ENCODE measurements around the gene ZNF587. TPM values are rescaled to one million over a fixed set of nuclear protein-coding genes. Genes with fewer than 3 reads are reported as not detected.
A peak's percentile ranks its signal among the peaks of the same experiment; 100 is the strongest.
"Not testable (repeated sequence)": the region's sequence is repeated elsewhere in the genome, so short reads cannot be mapped to it uniquely, and the experiment has no call there.

The ZNF587 gene
- total and polyA plus RNA-seq, 10 donors, result 3.9 to 46.5 (median 33.9) TPM

GRCh38 chr19:57867868-57868492, 18.3 kb downstream of the ZNF587 start:
- H3K4me3 ChIP-seq, result no peak overlapping the region
- no peak for TF ChIP-seq CTCF (IDR thresholded peaks at IDR 0.05 in 8 of 11, conservative IDR thresholded peaks at IDR 0.05 in 3 of 11)
- TF ChIP-seq POLR2A (IDR thresholded peaks at IDR 0.05), result no peak
- peak in 1 of 3 donors; percentile 30 for TF ChIP-seq POLR2AphosphoS5 (IDR thresholded peaks at IDR 0.05)
- H3K9me3 ChIP-seq, result peaks cover 24 to 99% (median 92%) of the 10 kb centered on the region in 8 donors
- no peaks in the 10 kb centered on the region for H3K4me1 ChIP-seq
- H3K27me3 ChIP-seq (replicated peaks in 1 of 7), result no peaks in the 10 kb centered on the region
- intact Hi-C loops (cut with DNase I; ENCODE audit: low total_unique reads), result no loop called here
- H3K36me3 ChIP-seq, result peaks cover 23 to 83% (median 56%) of the 10 kb centered on the region in 6 donors
- H3K27ac ChIP-seq, result no peak overlapping the region
- WGBS, 5 donors, result 97 to 98% (median 97%) methylated on average over 6 to 7 of the region's 7 CpGs
- no peak for DNase-seq

- Histone ChIP-seq H3K36me3 (peaks cover 27 to 83% (median 58%) of the 10 kb centered on the region in 6 donors), H3K9me3 (peaks cover 35 to 100% (median 100%) of the 10 kb centered on the region in 8 donors)
- H3K27me3 ChIP-seq (replicated peaks in 1 of 7); H3K27ac ChIP-seq; intact Hi-C loops (cut with DNase I; ENCODE audit: low total_unique reads); H3K4me1 ChIP-seq; DNase-seq; H3K4me3 ChIP-seq: not testable (repeated sequence)
- peak in 1 of 3 donors; percentile 29 for TF ChIP-seq POLR2AphosphoS5 (IDR thresholded peaks at IDR 0.05)
- WGBS, 5 donors, result 95 to 100% (median 98%) methylated on average over 6 of the region's 6 CpGs
Measured at GRCh38 chr19:57869655-57870054, 20.0 kb downstream of the ZNF587 start.

GRCh38 chr19:57870225-57870624, 20.6 kb downstream of the ZNF587 start:
- TF ChIP-seq POLR2A (IDR thresholded peaks at IDR 0.05), result no peak
- no peak for TF ChIP-seq CTCF (IDR thresholded peaks at IDR 0.05 in 8 of 11, conservative IDR thresholded peaks at IDR 0.05 in 3 of 11)
- TF ChIP-seq POLR2AphosphoS5 (IDR thresholded peaks at IDR 0.05), result no peak
- 91 to 96% (median 91%) methylated on average over 2 of the region's 2 CpGs for whole genome bisulfite sequencing, 5 donors
- no peak for DNase-seq

GRCh38 chr19:57872450-57872849, 22.8 kb downstream of the ZNF587 start:
- peaks cover 10 to 83% (median 52%) of the 10 kb centered on the region in 6 donors for H3K36me3 ChIP-seq

More at GRCh38 chr19:57870225-57870624, 20.6 kb downstream of the ZNF587 start:
- no peaks in the 10 kb centered on the region for H3K4me1 ChIP-seq
- H3K36me3 ChIP-seq, result peaks cover 25 to 83% (median 55%) of the 10 kb centered on the region in 6 donors
- no peak overlapping the region for H3K27ac ChIP-seq
- no peaks in the 10 kb centered on the region for H3K27me3 ChIP-seq (replicated peaks in 1 of 7)
- intact Hi-C loops (cut with DNase I; ENCODE audit: low total_unique reads), result no loop called here
- no peak overlapping the region for H3K4me3 ChIP-seq
- peaks cover 35 to 99% (median 98%) of the 10 kb centered on the region in 8 donors for H3K9me3 ChIP-seq

GRCh38 chr19:57873883-57874799, 24.5 kb downstream of the ZNF587 start:
- H3K4me1 ChIP-seq; intact Hi-C loops (cut with DNase I; ENCODE audit: low total_unique reads): not testable (repeated sequence)
- peaks cover 4 to 84% (median 46%) of the 10 kb centered on the region in 6 donors for H3K36me3 ChIP-seq

More at GRCh38 chr19:57872450-57872849, 22.8 kb downstream of the ZNF587 start:
- H3K9me3 ChIP-seq, result peaks cover 38 to 99% (median 98%) of the 10 kb centered on the region in 8 donors
- no peaks in the 10 kb centered on the region for H3K27me3 ChIP-seq (replicated peaks in 1 of 7)
- no peak for DNase-seq
- no peak overlapping the region for H3K4me3 ChIP-seq
- H3K4me1 ChIP-seq, result no peaks in the 10 kb centered on the region
- H3K27ac ChIP-seq, result no peak overlapping the region
- TF ChIP-seq CTCF (IDR thresholded peaks at IDR 0.05 in 8 of 11, conservative IDR thresholded peaks at IDR 0.05 in 3 of 11) (no peak), POLR2AphosphoS5 (IDR thresholded peaks at IDR 0.05) (no peak), POLR2A (IDR thresholded peaks at IDR 0.05) (no peak)
- intact Hi-C loops (cut with DNase I; ENCODE audit: low total_unique reads), result no loop called here

More at GRCh38 chr19:57873883-57874799, 24.5 kb downstream of the ZNF587 start:
- 94 to 98% (median 96%) methylated on average over 8 of the region's 8 CpGs for WGBS, 5 donors
- H3K4me3 ChIP-seq, result peak overlapping the region in 1 of 8 donors; percentile 2
- H3K9me3 ChIP-seq, result peaks cover 35 to 98% (median 97%) of the 10 kb centered on the region in 8 donors
- H3K27ac ChIP-seq; DNase-seq; H3K27me3 ChIP-seq (replicated peaks in 1 of 7): not testable (repeated sequence)

Measured in spleen (tissue), 11 donors.